Activated naive CD8-positive, alpha-beta T cell treated with anti-CD3 and anti-CD28 coated beads, Interleukin-2, amount 50 U/mL, for 24 hours (primary cell): ENCODE measurements around the gene UGT1A1.

Experiments used
- ATAC-seq: fragments of 150-1000 bp; cut with Tn5 transposase; one replicate; pipeline ENCODE4 v1.10.0; 2021
- DNase-seq: peaks from one replicate; pipeline ENCODE4 v3.0.0; 2021
- H3K27ac Mint-ChIP-seq: one replicate; pipeline ENCODE4 v1.8.0; 2021; ENCODE audit warnings: mild to moderate bottlenecking, mixed read lengths
- H3K27me3 Mint-ChIP-seq: one replicate; pipeline ENCODE4 v1.8.0; 2021; ENCODE audit warnings: mixed read lengths
- H3K36me3 Mint-ChIP-seq: one replicate; pipeline ENCODE4 v1.8.0; 2021; ENCODE audit warnings: low read depth, mixed read lengths
- H3K4me1 Mint-ChIP-seq: one replicate; pipeline ENCODE4 v1.8.0; 2021; ENCODE audit warnings: mixed read lengths
- H3K4me3 Mint-ChIP-seq: one replicate; pipeline ENCODE4 v1.8.0; 2021; ENCODE audit warnings: mild to moderate bottlenecking, moderate library complexity, mixed read lengths
- H3K9me3 Mint-ChIP-seq: one replicate; pipeline ENCODE4 v1.8.0; 2021; ENCODE audit warnings: mixed read lengths

UGT1A1 gene

DNA sequence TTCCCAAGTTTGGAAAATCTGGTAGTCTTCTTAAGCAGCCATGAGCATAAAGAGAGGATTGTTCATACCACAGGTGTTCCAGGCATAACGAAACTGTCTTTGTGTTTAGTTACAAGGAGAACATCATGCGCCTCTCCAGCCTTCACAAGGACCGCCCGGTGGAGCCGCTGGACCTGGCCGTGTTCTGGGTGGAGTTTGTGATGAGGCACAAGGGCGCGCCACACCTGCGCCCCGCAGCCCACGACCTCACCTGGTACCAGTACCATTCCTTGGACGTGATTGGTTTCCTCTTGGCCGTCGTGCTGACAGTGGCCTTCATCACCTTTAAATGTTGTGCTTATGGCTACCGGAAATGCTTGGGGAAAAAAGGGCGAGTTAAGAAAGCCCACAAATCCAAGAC is 12.1 kb downstream of the UGT1A1 start:
- no peak overlapping the region for H3K27ac Mint-ChIP-seq

GRCh38 chr2:233772583-233772982 is 12.5 kb downstream of the UGT1A1 start:
- Mint-ChIP-seq H3K36me3 (no peaks in the 10 kb centered on the region), H3K9me3 (peaks cover 13% of the 10 kb centered on the region), H3K27me3 (peaks cover 14% of the 10 kb centered on the region), H3K4me1 (no peaks in the 10 kb centered on the region), H3K27ac (no peak overlapping the region), H3K4me3 (no peak overlapping the region)
- ATAC-seq (no peak), DNase-seq (no peak)

More for the DNA sequence above, 12.1 kb downstream of the UGT1A1 start:
- no peak for DNase-seq
- Mint-ChIP-seq H3K4me3 (no peak overlapping the region), H3K36me3 (no peaks in the 10 kb centered on the region), H3K9me3 (peaks cover 12% of the 10 kb centered on the region), H3K4me1 (no peaks in the 10 kb centered on the region), H3K27me3 (peaks cover 15% of the 10 kb centered on the region)
- no peak for ATAC-seq

GRCh38 chr2:233773854-233774253 is 13.8 kb downstream of the UGT1A1 start:
- Mint-ChIP-seq H3K36me3 (no peaks in the 10 kb centered on the region), H3K27ac (no peak overlapping the region), H3K27me3 (peaks cover 14% of the 10 kb centered on the region), H3K9me3 (peaks cover 13% of the 10 kb centered on the region), H3K4me1 (no peaks in the 10 kb centered on the region), H3K4me3 (no peak overlapping the region)
- ATAC-seq (no peak), DNase-seq (no peak)

DNA sequence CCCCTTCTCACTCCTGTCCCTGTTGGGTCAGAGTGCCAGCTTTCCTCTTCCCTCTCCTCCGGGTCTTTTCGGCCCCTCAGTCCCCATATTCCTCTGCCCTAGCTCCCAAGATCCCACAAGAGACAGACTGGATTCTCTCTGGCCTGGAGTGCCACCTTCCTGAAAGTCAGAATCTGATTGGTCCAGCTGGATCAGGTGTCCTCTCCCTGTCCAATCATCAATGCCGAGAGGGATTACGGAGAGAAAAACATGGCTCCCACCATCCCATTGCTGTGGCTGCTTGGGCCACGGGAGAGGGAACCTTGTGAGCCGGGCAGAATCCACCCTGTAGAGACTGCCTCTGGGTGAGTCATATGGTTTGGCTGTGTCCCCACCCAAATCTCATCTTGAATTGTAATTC is 15.3 kb downstream of the UGT1A1 start:
- ATAC-seq (no peak), DNase-seq (no peak)
- H3K9me3 Mint-ChIP-seq, result peaks cover 13% of the 10 kb centered on the region
- H3K4me1 Mint-ChIP-seq, result no peaks in the 10 kb centered on the region
- H3K27ac Mint-ChIP-seq, result no peak overlapping the region
- H3K36me3 Mint-ChIP-seq, result no peaks in the 10 kb centered on the region
- H3K4me3 Mint-ChIP-seq, result no peak overlapping the region
- H3K27me3 Mint-ChIP-seq, result peaks cover 12% of the 10 kb centered on the region

- Mint-ChIP-seq H3K36me3 (no peaks in the 10 kb centered on the region), H3K4me1 (no peaks in the 10 kb centered on the region), H3K4me3 (no peak within 1 kb of the TSS), H3K27me3 (peaks cover 10% of the 10 kb centered on the region), H3K27ac (no peak within 1 kb of the TSS), H3K9me3 (peaks cover 13% of the 10 kb centered on the region)
- DNase-seq (no peak), ATAC-seq (no peak)
Observed at GRCh38 chr2:233778030-233778429, 18.0 kb downstream of the UGT1A1 start, which contains the start of gene MROH2A. MROH2A (plus strand) TSS chr2:233778330; CDS start chr2:233779359, 1,029 bp downstream.

- Mint-ChIP-seq H3K27ac (no peak overlapping the region), H3K4me3 (no peak overlapping the region), H3K4me1 (no peaks in the 10 kb centered on the region), H3K9me3 (peaks cover 13% of the 10 kb centered on the region), H3K36me3 (no peaks in the 10 kb centered on the region), H3K27me3 (peaks cover 18% of the 10 kb centered on the region)
- DNase-seq (no peak), ATAC-seq (no peak)
Observed at GRCh38 chr2:233779722-233780121, 19.7 kb downstream of the UGT1A1 start.

GRCh38 chr2:233780771-233781170 is 20.7 kb downstream of the UGT1A1 start:
- no peaks in the 10 kb centered on the region for H3K4me1 Mint-ChIP-seq
- H3K27me3 Mint-ChIP-seq, result peaks cover 20% of the 10 kb centered on the region
- H3K4me3 Mint-ChIP-seq, result no peak overlapping the region
- peaks cover 12% of the 10 kb centered on the region for H3K9me3 Mint-ChIP-seq
- H3K27ac Mint-ChIP-seq, result no peak overlapping the region
- no peaks in the 10 kb centered on the region for H3K36me3 Mint-ChIP-seq
- DNase-seq, result no peak
- no peak for ATAC-seq

- ATAC-seq (peak; percentile 20), DNase-seq (no peak)
- H3K27ac Mint-ChIP-seq, result no peak overlapping the region
- H3K27me3 Mint-ChIP-seq, result peaks cover 5% of the 10 kb centered on the region
- peaks cover 3% of the 10 kb centered on the region for H3K9me3 Mint-ChIP-seq
- H3K36me3 Mint-ChIP-seq, result no peaks in the 10 kb centered on the region
- H3K4me3 Mint-ChIP-seq, result no peak overlapping the region
- no peaks in the 10 kb centered on the region for H3K4me1 Mint-ChIP-seq
Observed at GRCh38 chr2:233789554-233789953, 29.5 kb downstream of the UGT1A1 start.

GRCh38 chr2:233791151-233791882 is 31.2 kb downstream of the UGT1A1 start:
- DNase-seq (no peak), ATAC-seq (no peak)
- Mint-ChIP-seq H3K27me3 (peaks cover 2% of the 10 kb centered on the region), H3K36me3 (no peaks in the 10 kb centered on the region), H3K4me1 (no peaks in the 10 kb centered on the region), H3K4me3 (no peak overlapping the region), H3K9me3 (no peaks in the 10 kb centered on the region), H3K27ac (no peak overlapping the region)

DNA sequence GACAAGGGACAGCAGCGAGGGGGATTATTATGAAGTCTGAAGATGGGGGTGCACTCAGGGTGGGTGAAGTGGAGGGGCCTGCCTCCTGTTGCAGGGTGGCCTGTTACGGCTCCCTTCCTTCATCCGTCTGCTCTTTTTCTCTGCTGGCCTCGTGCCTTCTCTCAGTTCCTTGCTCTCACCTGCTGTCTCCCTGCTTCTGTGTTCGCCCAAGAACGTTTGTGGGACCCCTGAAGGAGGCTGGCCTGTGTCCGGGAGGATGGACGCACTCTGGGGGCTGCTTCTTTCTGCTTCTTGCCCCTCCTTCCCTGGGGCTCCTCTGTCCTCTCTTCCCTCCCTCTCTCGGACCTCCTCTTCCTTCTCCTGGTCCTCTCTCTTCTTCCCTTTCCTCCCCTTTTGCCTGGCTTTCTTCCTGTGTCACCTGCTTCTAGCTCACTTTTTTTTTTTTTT is 31.8 kb downstream of the UGT1A1 start:
- no peaks in the 10 kb centered on the region for H3K36me3 Mint-ChIP-seq
- no peaks in the 10 kb centered on the region for H3K9me3 Mint-ChIP-seq
- DNase-seq (no peak), ATAC-seq (no peak)
- peaks cover 2% of the 10 kb centered on the region for H3K27me3 Mint-ChIP-seq
- H3K27ac Mint-ChIP-seq, result no peak overlapping the region
- no peak overlapping the region for H3K4me3 Mint-ChIP-seq
- H3K4me1 Mint-ChIP-seq, result no peaks in the 10 kb centered on the region

- Mint-ChIP-seq H3K4me3 (no peak overlapping the region), H3K4me1 (no peaks in the 10 kb centered on the region), H3K27ac (no peak overlapping the region), H3K27me3 (peaks cover 2% of the 10 kb centered on the region), H3K36me3 (no peaks in the 10 kb centered on the region), H3K9me3 (no peaks in the 10 kb centered on the region)
- ATAC-seq (no peak), DNase-seq (no peak)
Observed at GRCh38 chr2:233792720-233793119, 32.6 kb downstream of the UGT1A1 start.

DNA sequence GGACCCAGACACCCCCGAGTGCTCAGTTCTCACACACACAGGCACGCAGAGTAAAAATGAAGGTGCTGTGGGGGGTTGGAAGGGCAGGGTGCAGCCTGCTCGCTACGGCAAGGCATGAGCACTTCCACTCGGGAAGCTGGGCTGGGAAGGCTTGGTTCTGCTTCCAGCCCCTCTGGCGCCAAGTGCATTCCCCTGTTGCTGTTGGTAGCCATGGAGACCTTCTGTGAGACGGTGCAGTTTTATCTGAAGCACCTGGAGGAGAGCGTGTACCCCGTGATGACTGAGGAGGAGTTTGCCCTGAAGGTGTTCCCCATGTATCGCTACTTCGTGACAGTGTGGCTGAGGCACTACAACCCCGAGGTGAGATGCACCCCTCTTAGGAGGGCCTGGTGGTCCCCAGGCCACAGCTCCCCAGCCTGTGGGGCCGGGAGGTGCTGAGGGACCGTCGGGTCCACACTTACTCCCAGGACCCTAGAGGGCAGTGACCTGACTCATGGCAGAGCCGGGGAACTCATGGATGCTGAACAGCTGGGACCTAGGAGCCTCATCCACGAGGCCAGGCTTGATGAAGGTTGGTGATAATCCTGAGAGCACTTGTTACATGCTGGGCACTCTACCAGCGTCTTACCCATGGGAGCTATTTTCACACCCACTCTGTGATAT is 33.5 kb downstream of the UGT1A1 start:
- peaks cover 2% of the 10 kb centered on the region for H3K27me3 Mint-ChIP-seq
- H3K36me3 Mint-ChIP-seq, result no peaks in the 10 kb centered on the region
- H3K4me3 Mint-ChIP-seq, result no peak overlapping the region
- DNase-seq, result no peak
- ATAC-seq, result no peak
- no peaks in the 10 kb centered on the region for H3K9me3 Mint-ChIP-seq
- no peak overlapping the region for H3K27ac Mint-ChIP-seq
- H3K4me1 Mint-ChIP-seq, result no peaks in the 10 kb centered on the region

- DNase-seq, result no peak
- no peak overlapping the region for H3K4me3 Mint-ChIP-seq
- H3K4me1 Mint-ChIP-seq, result no peaks in the 10 kb centered on the region
- no peaks in the 10 kb centered on the region for H3K36me3 Mint-ChIP-seq
- peaks cover 2% of the 10 kb centered on the region for H3K27me3 Mint-ChIP-seq
- no peaks in the 10 kb centered on the region for H3K9me3 Mint-ChIP-seq
- no peak for ATAC-seq
- no peak overlapping the region for H3K27ac Mint-ChIP-seq
Observed at GRCh38 chr2:233794128-233794658, 34.1 kb downstream of the UGT1A1 start.

GRCh38 chr2:233795735-233796171 is 35.7 kb downstream of the UGT1A1 start:
- no peak for DNase-seq
- H3K4me3 Mint-ChIP-seq, result no peak overlapping the region
- ATAC-seq, result no peak
- H3K27ac Mint-ChIP-seq, result no peak overlapping the region
- no peaks in the 10 kb centered on the region for H3K27me3 Mint-ChIP-seq
- no peaks in the 10 kb centered on the region for H3K36me3 Mint-ChIP-seq
- no peaks in the 10 kb centered on the region for H3K4me1 Mint-ChIP-seq
- peaks cover 6% of the 10 kb centered on the region for H3K9me3 Mint-ChIP-seq

DNA sequence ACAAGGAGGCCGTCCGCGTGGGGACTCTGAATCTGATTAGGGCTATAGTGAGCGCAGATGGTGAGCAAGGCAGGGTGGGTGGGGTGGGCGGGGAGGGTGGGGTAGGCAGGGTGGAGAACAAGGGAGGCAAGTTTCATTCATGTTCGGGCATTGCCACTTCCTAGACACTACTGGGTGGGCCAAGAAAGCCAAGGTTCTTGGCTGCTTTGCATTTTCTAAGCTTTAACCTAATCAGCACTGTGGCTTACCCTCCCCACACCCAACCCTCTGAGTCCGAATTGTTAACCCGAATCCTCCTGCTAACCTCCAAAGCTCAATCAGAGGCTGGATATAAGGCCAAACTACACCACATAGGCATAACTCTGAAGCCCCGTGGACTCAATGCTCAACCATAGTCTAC is 36.2 kb downstream of the UGT1A1 start:
- peaks cover 6% of the 10 kb centered on the region for H3K9me3 Mint-ChIP-seq
- no peaks in the 10 kb centered on the region for H3K27me3 Mint-ChIP-seq
- H3K27ac Mint-ChIP-seq, result no peak overlapping the region
- ATAC-seq (no peak), DNase-seq (no peak)
- no peaks in the 10 kb centered on the region for H3K36me3 Mint-ChIP-seq
- no peak overlapping the region for H3K4me3 Mint-ChIP-seq
- H3K4me1 Mint-ChIP-seq, result no peaks in the 10 kb centered on the region
